Stomach (tissue), 9 donors: ENCODE results near the gene PNRC2. TPM values are rescaled to one million over a fixed set of nuclear protein-coding genes. Genes with fewer than 3 reads are reported as not detected.
A peak's percentile ranks its signal among the peaks of the same experiment; 100 is the strongest.
"Not testable (repeated sequence)": the region's sequence is repeated elsewhere in the genome, so short reads cannot be mapped to it uniquely, and the experiment has no call there.

Experiments
- DNase-seq, 2 donors: peaks; one replicate each; pipeline versions ENCODE4 v3.0.0 to v3.0.0-alpha.2; 2013 to 2019
- H3K27ac ChIP-seq, 5 donors: fragments of 200-600 bp in 4 of 5; sonication (generic) in 4 of 5; one replicate each; pipeline ENCODE4 v1.5.1; 2013 to 2019; ENCODE audit warnings: mild to moderate bottlenecking in 1 of 5, moderate library complexity in 1 of 5
- H3K27me3 ChIP-seq, 3 donors: fragments of 200-600 bp; sonication (generic); one replicate each; pipeline ENCODE4 v1.5.1; 2017 to 2019; ENCODE audit warnings: mixed run types in 1 of 3
- H3K36me3 ChIP-seq, 4 donors: fragments of 200-600 bp; sonication (generic); 1 replicate in 3 of 4; 2 replicates in 1 of 4; pipeline ENCODE4 v1.5.1; 2016 to 2019
- H3K4me1 ChIP-seq, 4 donors: fragments of 200-600 bp; sonication (generic); one replicate each; pipeline ENCODE4 v1.5.1; 2016 to 2019
- H3K4me3 ChIP-seq, 4 donors: fragments of 200-600 bp; sonication (generic) in 3 of 4; one replicate each; pipeline ENCODE4 v1.5.1; 2016 to 2019; ENCODE audit warnings: mild to moderate bottlenecking in 1 of 4
- H3K9me3 ChIP-seq, 4 donors: fragments of 200-600 bp; sonication (generic); one replicate each; pipeline ENCODE4 v1.5.1; 2016 to 2019
- CTCF ChIP-seq, 7 experiments: fragments of 450-650 bp in 4 of 7; fragments of 200-600 bp in 3 of 7; sonication (generic) in 3 of 7; IDR thresholded peaks; one replicate each; pipeline ENCODE4 v1.5.1; 2016 to 2019; ENCODE audit warnings: antibody characterized with exemption in 7 of 7, control low read depth in 2 of 7, mild to moderate bottlenecking in 1 of 7
- EP300 ChIP-seq: sonication (generic); formaldehyde crosslinking; IDR thresholded peaks from one replicate; pipeline ENCODE4 v1.6.1; 2017; ENCODE audit warnings: antibody characterized with exemption
- POLR2A ChIP-seq, 4 donors: fragments of 450-650 bp; IDR thresholded peaks; one replicate each; pipeline ENCODE4 v1.6.1; 2016; ENCODE audit warnings: antibody characterized with exemption in 4 of 4, control low read depth in 2 of 4, mild to moderate bottlenecking in 1 of 4, moderate library complexity in 1 of 4
- POLR2AphosphoS5 ChIP-seq, 3 donors: sonication (generic); formaldehyde crosslinking; IDR thresholded peaks; one replicate each; pipeline ENCODE4 v1.6.1; 2016; ENCODE audit warnings: antibody characterized with exemption in 3 of 3
- WGBS, 5 donors: extraction: QIAGEN DNeasy Blood & Tissue Kit in 3 of 5; methylation state at CpG; one replicate each; pipeline versions ENCODE4 v1.1.5 to v1.1.7; 2013 to 2018; 5-methylcytosine and 5-hydroxymethylcytosine counted together
- intact Hi-C: fragments of 100-400 bp; cut with DNase I; formaldehyde crosslinking; loops from one replicate; pipeline ENCODE4 v1.15.1; 2023; ENCODE audit warnings: low total_unique reads
- polyA plus RNA-seq, 3 donors: library from polyadenylated mRNA; stranded (reverse); fragments of 200-250 nt; gene quantifications; one replicate each; pipeline ENCODE4 v1.2.3, GENCODE V29; 2013
- total RNA-seq, 5 donors: library from RNA; depleted of rRNA; stranded (reverse); fragments of >200 nt; gene quantifications; one replicate each; pipeline versions ENCODE4 v1.1.0 to v1.2.3, GENCODE V29; 2014 to 2016
- donor health status: healthy with polysubstance abuse.
- donor health status: Bipolar disorder and iron deficiency.
- donor health status: healthy.

Gene PNRC2
- total and polyA plus RNA-seq, 8 donors = 38.5 to 181 (median 67.4) TPM

DNA sequence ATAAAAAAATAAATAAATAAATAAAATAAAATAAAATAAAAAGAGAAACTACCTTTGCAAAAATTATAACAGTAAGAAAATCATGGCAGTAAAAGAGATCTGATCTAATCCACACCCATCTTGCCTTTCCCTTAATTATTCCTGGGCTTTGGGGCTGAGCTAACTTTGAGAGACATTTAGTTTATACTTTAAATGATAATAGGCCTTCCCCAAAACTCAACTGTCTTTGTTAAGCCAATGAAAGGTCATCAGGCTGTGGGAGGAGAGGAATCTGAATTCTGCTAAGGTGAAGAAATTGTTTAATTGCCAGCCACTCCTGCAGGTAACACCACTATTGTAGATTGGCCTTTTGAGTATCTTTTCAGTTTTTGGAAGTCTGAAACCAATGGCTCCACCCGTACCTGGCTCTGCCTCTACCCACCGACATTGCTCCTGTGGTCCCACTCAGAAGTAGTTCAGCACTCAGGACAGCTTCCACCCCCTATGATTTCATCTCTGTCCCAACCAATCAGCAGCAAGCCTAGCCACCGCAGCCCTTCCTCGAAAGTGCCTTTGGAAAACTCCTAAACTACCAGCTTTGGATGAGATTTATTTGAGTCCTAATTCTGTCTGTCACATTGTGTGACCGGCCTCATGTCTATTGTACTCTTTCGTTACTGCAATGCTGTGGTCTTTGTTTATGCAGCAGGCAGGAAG lies 23.0 kb upstream of the PNRC2 start:
- no peaks in the 10 kb centered on the region for H3K36me3 ChIP-seq
- WGBS, 5 donors = 55 to 65% (median 61%) methylated on average over 6 of the region's 6 CpGs
- no peak for DNase-seq
- H3K9me3 ChIP-seq = no peaks in the 10 kb centered on the region
- peaks cover 0 to 1% (median 0%) of the 10 kb centered on the region in 4 donors for H3K4me1 ChIP-seq
- no peak overlapping the region for H3K4me3 ChIP-seq
- no peak overlapping the region for H3K27ac ChIP-seq
- intact Hi-C loops = no loop called here
- TF ChIP-seq POLR2A (IDR thresholded peaks at IDR 0.05) (no peak), EP300 (no peak), POLR2AphosphoS5 (IDR thresholded peaks at IDR 0.05) (no peak), CTCF (IDR thresholded peaks at IDR 0.05) (no peak)
- no peaks in the 10 kb centered on the region for H3K27me3 ChIP-seq

DNA sequence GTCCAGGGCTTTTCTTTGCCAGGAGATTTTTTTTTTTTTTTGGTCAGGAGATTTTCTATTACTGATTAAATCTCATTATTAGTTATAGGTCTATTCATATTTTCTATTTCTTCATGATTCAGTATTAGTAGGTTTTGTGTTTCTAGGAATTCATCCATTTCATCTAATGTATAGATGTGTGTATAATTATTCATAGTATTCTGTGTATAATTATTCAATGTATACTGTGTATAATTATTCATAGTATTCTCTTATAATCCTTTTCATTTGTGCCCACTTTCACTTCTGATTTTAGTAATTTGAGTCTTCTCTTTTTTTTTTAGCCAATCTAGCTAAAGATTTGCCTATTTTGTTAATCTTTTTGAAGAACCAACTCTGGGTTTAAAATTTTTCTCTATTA lies 12.3 kb upstream of the PNRC2 start:
- Histone ChIP-seq H3K4me1 (peaks cover 5 to 11% (median 8%) of the 10 kb centered on the region in 4 donors), H3K27me3 (no peaks in the 10 kb centered on the region), H3K4me3 (no peak overlapping the region), H3K9me3 (peaks cover 0 to 14% (median 3%) of the 10 kb centered on the region in 4 donors), H3K36me3 (no peaks in the 10 kb centered on the region), H3K27ac (no peak overlapping the region)
- intact Hi-C loops = no loop called here
- TF ChIP-seq EP300 = no peak
- no peak for TF ChIP-seq POLR2A (IDR thresholded peaks at IDR 0.05)
- TF ChIP-seq CTCF (IDR thresholded peaks at IDR 0.05) = no peak
- no peak for TF ChIP-seq POLR2AphosphoS5 (IDR thresholded peaks at IDR 0.05)
- no peak for DNase-seq

DNA sequence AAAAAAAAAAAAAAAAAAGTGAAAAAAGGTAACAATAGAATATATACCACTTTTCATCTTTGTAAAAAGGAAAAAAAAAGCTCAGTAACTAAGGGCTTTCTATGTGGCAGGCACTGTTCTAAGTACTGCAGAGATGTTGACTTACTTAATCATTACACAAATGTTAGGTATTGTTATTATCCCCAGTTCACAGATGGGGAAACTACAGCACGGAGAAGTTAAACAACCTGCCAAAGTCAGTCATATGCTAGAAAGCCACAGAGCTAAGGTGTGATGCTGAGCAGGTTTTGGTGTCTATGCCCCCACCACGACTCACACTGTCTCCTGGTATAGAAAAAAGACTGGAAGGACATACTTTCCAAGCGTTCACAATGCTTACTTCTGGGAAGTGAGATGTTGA lies 6.6 kb upstream of the PNRC2 start:
- Histone ChIP-seq H3K27ac (peak overlapping the region; percentile 7 to 65 (median 43)), H3K27me3 (no peaks in the 10 kb centered on the region), H3K9me3 (no peaks in the 10 kb centered on the region), H3K4me1 (peaks cover 22 to 59% (median 51%) of the 10 kb centered on the region in 4 donors), H3K4me3 (no peak overlapping the region), H3K36me3 (no peaks in the 10 kb centered on the region)
- intact Hi-C loops = no loop called here
- WGBS, 5 donors = 30 to 56% (median 44%) methylated on average over 3 of the region's 3 CpGs
- no peak for TF ChIP-seq CTCF (IDR thresholded peaks at IDR 0.05)
- DNase-seq = no peak

DNA sequence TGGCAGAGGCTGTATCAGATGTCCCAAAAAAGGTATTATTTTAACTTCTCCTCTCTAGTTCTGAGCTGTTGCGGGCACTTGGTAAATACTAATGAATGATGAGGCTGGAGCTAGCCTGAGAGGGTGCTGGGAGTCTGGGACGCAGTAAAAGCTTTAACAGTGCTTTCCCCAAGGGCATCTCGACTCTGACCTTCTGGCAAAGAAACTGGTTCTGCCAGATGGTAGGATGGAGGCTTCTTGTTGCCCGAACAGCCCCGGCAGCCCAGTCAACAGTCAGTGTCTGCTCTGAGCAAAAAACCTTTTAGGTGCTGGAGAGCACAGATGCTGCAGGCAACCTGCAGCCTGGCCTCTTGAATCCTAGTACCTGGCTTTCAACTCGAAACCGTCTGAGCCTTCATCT lies 2.5 kb upstream of the PNRC2 start:
- DNase-seq = peak; percentile 85 to 86
- Histone ChIP-seq H3K4me3 (no peak overlapping the region), H3K27ac (peak overlapping the region; percentile 55 to 100 (median 97)), H3K36me3 (peaks cover 0 to 12% (median 8%) of the 10 kb centered on the region in 4 donors), H3K9me3 (no peaks in the 10 kb centered on the region), H3K27me3 (no peaks in the 10 kb centered on the region), H3K4me1 (peaks cover 33 to 75% (median 65%) of the 10 kb centered on the region in 4 donors)
- 22 to 46% (median 27%) methylated on average over 7 of the region's 7 CpGs for WGBS, 5 donors
- intact Hi-C loops = no loop called here
- TF ChIP-seq POLR2AphosphoS5 (IDR thresholded peaks at IDR 0.05) = peak in 2 of 3 donors; percentile 25 to 63
- TF ChIP-seq POLR2A (IDR thresholded peaks at IDR 0.05) = no peak

DNA sequence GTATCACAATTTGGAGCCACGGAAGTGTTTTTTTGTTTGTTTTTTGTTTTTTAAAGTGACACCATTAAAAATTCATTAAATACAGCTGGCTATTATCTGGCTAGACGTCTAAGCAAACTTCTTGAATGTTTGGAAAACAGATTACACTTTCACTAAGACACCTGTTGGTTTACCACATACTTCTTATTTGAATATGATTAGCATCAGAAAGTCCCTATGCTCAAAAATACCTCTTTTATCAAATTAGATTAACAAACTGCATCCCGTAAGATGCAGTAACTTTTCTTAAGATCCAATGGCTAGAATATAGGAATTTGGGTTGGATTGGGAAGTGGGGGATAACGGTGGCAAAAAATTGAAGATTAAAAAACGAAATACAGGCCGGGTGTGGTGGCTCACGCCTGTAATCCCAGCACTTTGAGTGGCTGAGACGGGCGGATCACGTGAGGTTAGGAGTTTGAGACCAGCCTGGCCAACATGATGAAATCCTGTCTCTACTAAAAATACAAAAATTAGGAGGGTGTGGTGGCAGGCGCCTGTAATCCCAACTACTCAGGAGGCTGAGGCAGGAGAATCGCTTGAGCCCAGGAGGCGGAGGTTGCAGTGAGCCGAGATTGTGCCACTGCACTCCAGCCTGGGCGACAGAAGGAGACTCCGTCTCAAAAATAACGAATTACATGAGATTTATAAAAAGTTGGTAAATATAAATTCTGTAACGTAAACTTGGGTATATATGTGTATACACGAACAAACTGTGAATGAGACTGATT lies 1.4 kb upstream of the PNRC2 start:
- H3K27me3 ChIP-seq, DNase-seq, H3K9me3 ChIP-seq, intact Hi-C loops: not testable (repeated sequence)
- Histone ChIP-seq H3K27ac (peak overlapping the region; percentile 57 to 100 (median 97)), H3K4me3 (peak overlapping the region; percentile 65 to 80 (median 72)), H3K4me1 (peaks cover 35 to 76% (median 65%) of the 10 kb centered on the region in 4 donors), H3K36me3 (peaks cover 3 to 16% (median 10%) of the 10 kb centered on the region in 4 donors)
- WGBS, 5 donors = 34 to 48% (median 41%) methylated on average over 19 of the region's 19 CpGs
